CD8-positive, alpha-beta memory T cell (primary cell): ENCODE data around the gene DNAJC3. TPM values are rescaled to one million over a fixed set of nuclear protein-coding genes. Genes with fewer than 3 reads are reported as not detected.

Experiments
- CTCF ChIA-PET: fragments of 350-600 bp; sonication (Branson Sonifier 250); formaldehyde crosslinking; loops from one replicate; lab custom pipeline; 2021; ENCODE audit warnings: antibody characterized with exemption; lab: Charles Lee
- POLR2A ChIA-PET: fragments of 350-600 bp; sonication (Branson Sonifier 250); formaldehyde crosslinking; loops from one replicate; lab custom pipeline; 2021; ENCODE audit warnings: antibody characterized with exemption; lab: Charles Lee
- DNase-seq, 5 donors: peaks; one replicate each; pipeline versions ENCODE4 v3.0.0 to v3.0.0-alpha.2; 2020 to 2022; ENCODE audit warnings: mixed read lengths in 1 of 5
- H3K27ac ChIP-seq: one replicate; pipeline ENCODE4 v1.7.0; 2013; ENCODE audit warnings: low read depth, mild to moderate bottlenecking, low read length, moderate library complexity
- H3K27me3 ChIP-seq: 2 replicates; pipeline ENCODE4 v1.7.0; 2013; ENCODE audit warnings: low read length, mild to moderate bottlenecking; ENCODE audit not compliant: insufficient read depth, poor library complexity, severe bottlenecking
- H3K36me3 ChIP-seq: 2 replicates; pipeline ENCODE4 v1.7.0; 2013; ENCODE audit warnings: mild to moderate bottlenecking, low read length, moderate library complexity; ENCODE audit not compliant: insufficient read depth
- H3K4me1 ChIP-seq: 2 replicates; pipeline ENCODE4 v1.7.0; 2013; ENCODE audit warnings: mild to moderate bottlenecking, low read length, moderate library complexity; ENCODE audit not compliant: insufficient read depth
- H3K4me3 ChIP-seq: 2 replicates; pipeline ENCODE4 v1.7.0; 2013; ENCODE audit warnings: mild to moderate bottlenecking, low read length
- H3K9me3 ChIP-seq: 2 replicates; pipeline ENCODE4 v1.7.0; 2013; ENCODE audit warnings: mild to moderate bottlenecking, low read length
- H3K27ac Mint-ChIP-seq, 8 donors: one replicate each; pipeline ENCODE4 v1.8.0; 2020 to 2021; ENCODE audit warnings: mixed read lengths in 8 of 8, mild to moderate bottlenecking in 6 of 8, inconsistent platforms in 3 of 8, moderate library complexity in 3 of 8
- H3K27me3 Mint-ChIP-seq, 2 donors: one replicate each; pipeline ENCODE4 v1.8.0; 2020 to 2021; ENCODE audit warnings: mixed read lengths in 2 of 2, mild to moderate bottlenecking in 1 of 2, moderate library complexity in 1 of 2
- H3K36me3 Mint-ChIP-seq, 3 donors: one replicate each; pipeline ENCODE4 v1.8.0; 2020 to 2021; ENCODE audit warnings: mixed read lengths in 3 of 3, inconsistent platforms in 1 of 3, mild to moderate bottlenecking in 1 of 3
- H3K4me1 Mint-ChIP-seq, 3 donors: one replicate each; pipeline ENCODE4 v1.8.0; 2020 to 2021; ENCODE audit warnings: mixed read lengths in 3 of 3, inconsistent platforms in 1 of 3, mild to moderate bottlenecking in 1 of 3
- H3K4me3 Mint-ChIP-seq, 7 donors: one replicate each; pipeline ENCODE4 v1.8.0; 2020 to 2021; ENCODE audit warnings: mixed read lengths in 7 of 7, mild to moderate bottlenecking in 6 of 7, moderate library complexity in 4 of 7, inconsistent platforms in 2 of 7
- H3K9me3 Mint-ChIP-seq, 5 donors: one replicate each; pipeline ENCODE4 v1.8.0; 2020 to 2022; ENCODE audit warnings: mixed read lengths in 5 of 5, mild to moderate bottlenecking in 3 of 5, moderate library complexity in 2 of 5, inconsistent platforms in 1 of 5
- polyA plus RNA-seq: library from polyadenylated mRNA; unstranded; fragments of 300-500 nt; fragmentation: Illumina TruSeq; gene quantifications from one replicate; pipeline ENCODE4 v1.2.3, GENCODE V29; 2021
- total RNA-seq, 2 experiments: library from RNA; stranded (reverse); gene quantifications; one replicate each; pipeline ENCODE4 v1.2.3, GENCODE V29; 2021

The DNAJC3 gene
- total and polyA plus RNA-seq, 3 experiments from 2014 or later, result 19.4 to 26.4 (median 26.1) TPM

- no peaks in the 10 kb centered on the region for H3K4me1 Mint-ChIP-seq
Observed at GRCh38 chr13:95801825-95802224, 124.9 kb downstream of the DNAJC3 start.

GRCh38 chr13:95805921-95806320, 129.0 kb downstream of the DNAJC3 start:
- Histone ChIP-seq H3K27ac (no peak overlapping the region), H3K4me1 (no peaks in the 10 kb centered on the region), H3K36me3 (no peaks in the 10 kb centered on the region), H3K4me3 (no peak overlapping the region), H3K27me3 (no peaks in the 10 kb centered on the region), H3K9me3 (no peaks in the 10 kb centered on the region)
- Mint-ChIP-seq H3K9me3 (peaks cover 0 to 17% (median 9%) of the 10 kb centered on the region in 5 donors), H3K4me1 (no peaks in the 10 kb centered on the region), H3K27me3 (peaks cover 16 to 50% of the 10 kb centered on the region in 2 donors), H3K27ac (no peak overlapping the region), H3K36me3 (no peaks in the 10 kb centered on the region), H3K4me3 (no peak overlapping the region)
- DNase-seq, result no peak
- ChIA-PET POLR2A (no interaction called here), CTCF (no interaction called here)

More at GRCh38 chr13:95801825-95802224, 124.9 kb downstream of the DNAJC3 start:
- H3K4me1 ChIP-seq, result no peaks in the 10 kb centered on the region
- Mint-ChIP-seq H3K36me3 (no peaks in the 10 kb centered on the region), H3K9me3 (peaks cover 0 to 14% (median 5%) of the 10 kb centered on the region in 5 donors), H3K4me3 (no peak overlapping the region), H3K27ac (no peak overlapping the region), H3K27me3 (peaks cover 7 to 27% of the 10 kb centered on the region in 2 donors)
- H3K4me3 ChIP-seq, result no peak overlapping the region
- no peaks in the 10 kb centered on the region for H3K27me3 ChIP-seq
- CTCF ChIA-PET, result no interaction called here
- H3K27ac ChIP-seq, result no peak overlapping the region
- no peaks in the 10 kb centered on the region for H3K9me3 ChIP-seq
- no peak for DNase-seq
- H3K36me3 ChIP-seq, result no peaks in the 10 kb centered on the region
- POLR2A ChIA-PET, result no interaction called here

- peaks cover 0 to 7% (median 0%) of the 10 kb centered on the region in 3 donors for H3K36me3 Mint-ChIP-seq
Observed at GRCh38 chr13:95809429-95809828, 132.5 kb downstream of the DNAJC3 start.

GRCh38 chr13:95813139-95813538, 136.2 kb downstream of the DNAJC3 start:
- Histone ChIP-seq H3K9me3 (no peaks in the 10 kb centered on the region), H3K27me3 (no peaks in the 10 kb centered on the region), H3K27ac (no peak overlapping the region), H3K36me3 (no peaks in the 10 kb centered on the region), H3K4me3 (no peak overlapping the region), H3K4me1 (no peaks in the 10 kb centered on the region)
- POLR2A ChIA-PET, result no interaction called here
- Mint-ChIP-seq H3K9me3 (peaks cover 7 to 25% (median 16%) of the 10 kb centered on the region in 5 donors), H3K36me3 (peaks cover 0 to 10% (median 0%) of the 10 kb centered on the region in 3 donors), H3K27ac (no peak overlapping the region), H3K4me1 (no peaks in the 10 kb centered on the region), H3K4me3 (no peak overlapping the region), H3K27me3 (peaks cover 18 to 37% of the 10 kb centered on the region in 2 donors)
- no peak for DNase-seq
- CTCF ChIA-PET, result interaction anchor here (1.1 kb wide), 2 partner anchors 20 to 409 kb away, joined by 3 to 4 read pairs; no protein-coding TSS in a partner anchor

More at GRCh38 chr13:95809429-95809828, 132.5 kb downstream of the DNAJC3 start:
- H3K27me3 Mint-ChIP-seq, result peaks cover 19 to 48% of the 10 kb centered on the region in 2 donors
- no peak for DNase-seq
- no peaks in the 10 kb centered on the region for H3K4me1 Mint-ChIP-seq
- Histone ChIP-seq H3K4me3 (no peak overlapping the region), H3K36me3 (no peaks in the 10 kb centered on the region), H3K4me1 (no peaks in the 10 kb centered on the region), H3K9me3 (no peaks in the 10 kb centered on the region), H3K27ac (no peak overlapping the region), H3K27me3 (no peaks in the 10 kb centered on the region)
- H3K9me3 Mint-ChIP-seq, result peaks cover 7 to 35% (median 18%) of the 10 kb centered on the region in 5 donors
- H3K27ac Mint-ChIP-seq, result no peak overlapping the region
- peak overlapping the region in 1 of 7 donors; percentile 29 for H3K4me3 Mint-ChIP-seq
- CTCF ChIA-PET, result no interaction called here
- POLR2A ChIA-PET, result no interaction called here

GRCh38 chr13:95814495-95814894, 137.6 kb downstream of the DNAJC3 start:
- Histone ChIP-seq H3K36me3 (no peaks in the 10 kb centered on the region), H3K9me3 (no peaks in the 10 kb centered on the region), H3K4me1 (no peaks in the 10 kb centered on the region), H3K27ac (no peak overlapping the region), H3K4me3 (no peak overlapping the region), H3K27me3 (no peaks in the 10 kb centered on the region)
- Mint-ChIP-seq H3K9me3 (peaks cover 7 to 23% (median 12%) of the 10 kb centered on the region in 5 donors), H3K27me3 (peaks cover 14 to 25% of the 10 kb centered on the region in 2 donors), H3K4me3 (no peak overlapping the region), H3K27ac (no peak overlapping the region), H3K4me1 (no peaks in the 10 kb centered on the region), H3K36me3 (peaks cover 0 to 10% (median 0%) of the 10 kb centered on the region in 3 donors)
- ChIA-PET POLR2A (no interaction called here), CTCF (no interaction called here)
- no peak for DNase-seq

GRCh38 chr13:95822303-95822702, 145.4 kb downstream of the DNAJC3 start:
- H3K27me3 ChIP-seq, result peaks cover 5% of the 10 kb centered on the region
- H3K4me3 ChIP-seq, result no peak overlapping the region
- no peak overlapping the region for H3K27ac ChIP-seq
- H3K4me1 ChIP-seq, result no peaks in the 10 kb centered on the region
- Mint-ChIP-seq H3K4me1 (no peaks in the 10 kb centered on the region), H3K27ac (no peak overlapping the region), H3K36me3 (no peaks in the 10 kb centered on the region), H3K4me3 (no peak overlapping the region), H3K27me3 (peaks cover 6 to 38% of the 10 kb centered on the region in 2 donors), H3K9me3 (no peaks in the 10 kb centered on the region)
- H3K9me3 ChIP-seq, result no peaks in the 10 kb centered on the region
- no peak for DNase-seq
- CTCF ChIA-PET, result interaction anchor here (1.8 kb wide), 1 partner anchor 12 kb away, joined by 8 read pairs; no protein-coding TSS in a partner anchor
- no peaks in the 10 kb centered on the region for H3K36me3 ChIP-seq
- POLR2A ChIA-PET, result no interaction called here

GRCh38 chr13:95833126-95833525, 156.2 kb downstream of the DNAJC3 start:
- Mint-ChIP-seq H3K9me3 (peaks cover under 1 to 5% (median 1%) of the 10 kb centered on the region in 5 donors), H3K36me3 (no peaks in the 10 kb centered on the region), H3K27ac (no peak overlapping the region), H3K27me3 (peaks cover 10 to 19% of the 10 kb centered on the region in 2 donors), H3K4me3 (no peak overlapping the region), H3K4me1 (no peaks in the 10 kb centered on the region)
- DNase-seq, result no peak
- Histone ChIP-seq H3K36me3 (no peaks in the 10 kb centered on the region), H3K27ac (no peak overlapping the region), H3K27me3 (peaks cover 7% of the 10 kb centered on the region), H3K4me1 (no peaks in the 10 kb centered on the region), H3K4me3 (no peak overlapping the region), H3K9me3 (no peaks in the 10 kb centered on the region)
- CTCF ChIA-PET, result interaction anchor here (0.9 to 6.7 kb wide), 11 partner anchors 8 to 644 kb away, joined by 3 to 73 read pairs (median 4); no protein-coding TSS in a partner anchor
- POLR2A ChIA-PET, result no interaction called here

GRCh38 chr13:95833719-95834118, 156.8 kb downstream of the DNAJC3 start:
- Histone ChIP-seq H3K4me3 (no peak overlapping the region), H3K36me3 (no peaks in the 10 kb centered on the region), H3K9me3 (no peaks in the 10 kb centered on the region), H3K27ac (no peak overlapping the region), H3K27me3 (peaks cover 7% of the 10 kb centered on the region), H3K4me1 (no peaks in the 10 kb centered on the region)
- no peak overlapping the region for H3K4me3 Mint-ChIP-seq
- H3K27me3 Mint-ChIP-seq, result peaks cover 12 to 19% of the 10 kb centered on the region in 2 donors
- POLR2A ChIA-PET, result no interaction called here
- no peak overlapping the region for H3K27ac Mint-ChIP-seq
- no peaks in the 10 kb centered on the region for H3K36me3 Mint-ChIP-seq
- DNase-seq, result no peak
- peaks cover 0 to 5% (median 3%) of the 10 kb centered on the region in 5 donors for H3K9me3 Mint-ChIP-seq
- CTCF ChIA-PET, result interaction anchor here (0.6 to 6.7 kb wide), 15 partner anchors 9 to 342 kb away, joined by 3 to 73 read pairs (median 4); no protein-coding TSS in a partner anchor
- no peaks in the 10 kb centered on the region for H3K4me1 Mint-ChIP-seq
